Cerebellar cortex (tissue), 1 donor: ENCODE results near the gene FAM78A.

ENCODE experiments used
- DNase-seq: peaks from one replicate; pipeline ENCODE4 v3.0.0-alpha.2; 2015; ENCODE audit warnings: low spot score

The FAM78A gene, protein sequence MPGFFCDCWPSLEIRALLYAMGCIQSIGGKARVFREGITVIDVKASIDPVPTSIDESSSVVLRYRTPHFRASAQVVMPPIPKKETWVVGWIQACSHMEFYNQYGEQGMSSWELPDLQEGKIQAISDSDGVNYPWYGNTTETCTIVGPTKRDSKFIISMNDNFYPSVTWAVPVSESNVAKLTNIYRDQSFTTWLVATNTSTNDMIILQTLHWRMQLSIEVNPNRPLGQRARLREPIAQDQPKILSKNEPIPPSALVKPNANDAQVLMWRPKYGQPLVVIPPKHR

DNA sequence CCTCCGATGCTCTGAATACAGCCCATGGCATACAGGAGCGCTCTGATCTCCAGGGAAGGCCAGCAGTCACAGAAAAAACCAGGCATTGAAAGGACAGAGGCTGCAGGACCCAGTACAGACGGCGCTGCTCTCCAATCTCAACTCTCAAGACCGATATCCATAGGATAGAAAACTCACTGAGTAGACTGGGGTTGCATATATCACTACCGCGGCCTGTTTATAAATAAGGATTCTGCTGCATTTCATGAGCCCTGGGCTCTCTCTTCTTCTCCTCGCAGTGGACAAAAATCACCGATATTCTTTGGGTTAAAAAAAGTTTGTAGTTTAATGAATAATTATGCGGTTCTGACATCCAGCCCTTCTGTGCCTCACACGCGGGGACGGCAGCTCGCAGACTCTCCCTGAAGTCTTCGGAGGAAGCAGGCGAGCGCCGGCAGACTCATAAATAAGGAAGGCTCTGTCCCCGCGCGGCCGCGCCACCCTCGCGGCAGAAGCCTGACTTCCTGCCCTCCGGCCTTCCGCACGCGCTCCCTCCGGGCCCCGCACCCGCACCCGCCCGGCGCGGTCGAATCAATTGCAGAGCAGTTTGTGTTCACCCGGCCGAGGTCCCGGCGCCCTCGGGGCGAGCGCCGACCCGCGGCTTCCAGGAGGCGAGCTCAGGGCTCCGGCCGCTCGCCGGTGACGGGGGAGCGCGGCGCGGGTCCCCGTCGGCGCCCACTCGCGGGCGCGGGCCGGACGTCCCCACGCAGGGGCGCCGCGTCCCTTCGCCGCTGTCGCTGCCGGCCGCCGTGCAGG, at the start of gene FAM78A:
TSS of gene FAM78A (minus strand) at position 417 of the 795 bp plus-strand sequence. CDS start at position 86, 331 bp downstream.
- DNase-seq = no peak

DNA sequence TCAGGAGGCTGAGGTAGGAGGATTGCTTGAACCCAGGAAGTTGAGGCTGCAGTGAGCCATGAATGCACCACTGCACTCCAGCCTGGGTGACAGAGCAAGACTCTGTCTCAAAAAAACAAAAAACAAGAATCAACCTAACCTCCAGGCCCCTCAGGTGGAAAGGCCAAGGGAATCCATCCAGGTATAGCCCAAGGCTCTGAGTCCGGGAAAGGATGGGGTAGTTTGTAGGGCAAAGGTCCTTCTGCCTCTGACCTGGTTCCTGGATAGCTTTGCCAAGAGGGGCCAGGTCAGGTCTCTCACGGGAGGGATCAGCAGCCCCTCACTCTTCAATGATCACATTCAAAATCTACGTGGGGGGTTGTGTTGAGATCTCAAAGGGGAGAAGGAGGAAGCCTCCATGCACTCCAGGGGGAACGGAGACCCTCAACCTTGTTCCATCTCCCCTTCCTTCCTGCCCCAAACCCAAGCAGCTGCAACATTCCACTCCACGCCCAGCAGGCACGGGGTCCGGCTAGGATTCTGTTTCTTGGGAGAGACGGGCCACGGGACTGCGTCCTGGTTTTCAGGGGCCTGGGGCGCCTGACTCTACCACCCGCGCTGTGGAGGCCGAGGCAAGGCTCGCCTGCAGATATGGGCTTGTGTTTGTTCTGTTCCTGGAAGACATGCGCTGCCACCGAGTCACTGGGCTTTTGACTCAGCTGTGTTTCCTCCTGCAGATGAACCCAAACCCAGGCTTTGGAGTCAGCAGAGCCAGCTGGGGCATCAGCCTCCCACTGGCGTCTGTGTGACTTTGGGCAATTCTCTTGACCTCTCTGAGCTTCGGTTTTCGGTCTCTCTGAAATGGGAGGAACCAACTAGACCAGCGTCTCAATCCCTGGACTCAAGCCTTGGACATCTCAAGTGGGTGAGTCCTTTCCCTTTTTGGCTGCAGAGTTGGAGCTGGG, 48.7 kb upstream of the FAM78A start:
- DNase-seq = no peak

DNA sequence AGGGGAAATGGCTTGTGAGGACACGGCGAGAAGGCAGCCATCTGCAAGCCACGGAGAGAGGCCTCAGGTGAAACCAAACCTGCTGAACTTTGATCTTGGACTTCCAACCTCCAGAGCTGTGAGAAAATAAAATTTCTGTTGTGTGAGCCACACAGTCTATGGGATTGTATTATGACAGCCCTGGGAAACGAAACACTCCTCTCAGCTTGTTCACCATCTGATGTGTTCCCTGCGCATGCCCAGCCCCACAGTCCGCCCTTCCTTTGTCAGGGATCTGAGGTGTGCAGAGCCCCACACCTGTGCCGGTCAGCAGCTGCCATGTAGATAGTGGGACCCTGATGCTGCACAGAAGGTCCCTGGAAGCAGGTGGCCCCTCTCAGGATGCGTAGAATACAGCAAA, 47.3 kb upstream of the FAM78A start:
- no peak for DNase-seq

GRCh38 chr9:131320031-131320685, 43.8 kb upstream of the FAM78A start:
- DNase-seq = no peak

DNA sequence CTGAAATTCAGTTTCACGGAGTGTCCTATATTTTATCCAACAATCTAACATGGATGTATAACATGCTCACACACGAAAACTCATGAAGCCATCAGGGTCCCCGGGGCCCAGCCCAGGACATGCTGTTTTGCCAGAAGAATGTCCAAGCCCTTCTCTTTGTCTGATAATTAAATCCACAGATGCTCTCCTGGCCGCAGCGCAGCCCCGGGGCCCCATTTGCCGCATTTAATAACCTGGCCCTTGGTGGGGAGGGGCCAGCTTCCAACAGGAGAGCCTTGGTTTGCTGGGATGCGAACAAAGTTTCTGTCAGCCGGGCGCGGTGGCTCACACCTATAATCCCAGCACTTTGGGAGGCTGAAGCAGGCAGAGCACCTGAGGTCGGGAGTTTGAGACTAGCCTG, 43.2 kb upstream of the FAM78A start:
- DNase-seq = no peak

- peak; percentile 21 for DNase-seq
These were observed 42.1 kb upstream of the FAM78A start for GRCh38 chr9:131318231-131319085.

DNA sequence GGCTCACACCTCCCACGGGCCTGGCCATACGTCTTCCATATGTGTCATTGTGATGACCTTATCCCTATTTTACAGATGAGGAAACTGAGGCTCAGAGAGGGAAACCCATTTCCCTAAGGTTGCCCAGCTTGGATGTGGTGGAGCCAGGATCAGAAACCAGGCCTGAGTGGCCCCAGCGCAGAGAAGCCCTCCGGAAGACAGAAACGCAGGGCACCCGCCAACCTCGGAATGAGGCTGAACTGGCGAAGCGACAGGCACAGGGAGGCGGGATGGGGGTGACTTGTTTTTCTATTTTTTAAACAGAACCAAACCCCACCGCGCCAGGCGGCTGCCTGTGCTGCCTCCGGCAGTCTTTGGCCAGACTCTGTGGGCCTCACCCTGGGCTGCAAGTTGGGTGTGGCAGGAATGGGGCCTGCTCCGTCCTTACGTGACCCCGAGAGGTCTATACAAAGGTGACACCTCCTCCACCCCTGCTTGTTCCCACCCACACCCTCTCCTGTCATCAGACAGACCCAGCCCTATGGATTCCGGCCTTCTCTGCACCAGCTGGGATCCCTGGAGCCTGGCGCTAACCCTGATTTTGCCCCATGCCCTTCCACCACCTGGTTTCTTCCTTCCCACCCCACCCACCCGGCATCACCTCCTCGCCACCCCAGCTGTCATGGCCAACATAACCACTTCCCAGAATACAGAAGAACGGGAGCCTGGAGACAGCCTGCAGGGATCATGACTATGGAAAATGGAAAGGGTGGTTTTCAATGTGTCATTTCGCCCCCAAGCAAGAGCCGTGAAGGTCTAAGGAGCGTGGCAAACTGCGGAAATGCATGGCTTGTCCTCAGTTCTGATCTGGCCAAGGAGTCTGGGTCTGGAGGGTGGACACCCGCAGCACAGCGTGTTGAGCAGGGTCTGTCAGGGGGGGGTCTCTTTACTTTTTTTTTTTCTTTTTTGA, 36.8 kb upstream of the FAM78A start:
- no peak for DNase-seq

DNA sequence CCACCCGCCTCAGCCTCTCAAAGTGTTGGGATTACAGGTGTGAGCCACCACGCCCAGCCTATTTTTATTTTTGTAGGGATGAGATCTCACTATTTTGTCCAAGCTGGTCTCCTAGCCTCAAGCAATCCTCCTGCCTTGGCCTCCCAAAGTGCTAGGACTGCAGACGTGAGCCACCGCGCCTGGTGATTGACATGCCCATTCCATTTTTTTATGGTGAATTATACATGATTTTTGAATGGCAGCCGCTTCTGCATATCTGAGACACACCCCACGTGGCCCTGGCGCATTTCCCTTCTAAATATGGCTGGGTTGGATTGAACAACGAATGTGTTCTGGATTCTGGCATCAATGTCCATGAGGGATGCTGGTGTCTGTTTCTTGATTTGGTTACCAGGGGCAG, 35.9 kb upstream of the FAM78A start:
- no peak for DNase-seq

DNA sequence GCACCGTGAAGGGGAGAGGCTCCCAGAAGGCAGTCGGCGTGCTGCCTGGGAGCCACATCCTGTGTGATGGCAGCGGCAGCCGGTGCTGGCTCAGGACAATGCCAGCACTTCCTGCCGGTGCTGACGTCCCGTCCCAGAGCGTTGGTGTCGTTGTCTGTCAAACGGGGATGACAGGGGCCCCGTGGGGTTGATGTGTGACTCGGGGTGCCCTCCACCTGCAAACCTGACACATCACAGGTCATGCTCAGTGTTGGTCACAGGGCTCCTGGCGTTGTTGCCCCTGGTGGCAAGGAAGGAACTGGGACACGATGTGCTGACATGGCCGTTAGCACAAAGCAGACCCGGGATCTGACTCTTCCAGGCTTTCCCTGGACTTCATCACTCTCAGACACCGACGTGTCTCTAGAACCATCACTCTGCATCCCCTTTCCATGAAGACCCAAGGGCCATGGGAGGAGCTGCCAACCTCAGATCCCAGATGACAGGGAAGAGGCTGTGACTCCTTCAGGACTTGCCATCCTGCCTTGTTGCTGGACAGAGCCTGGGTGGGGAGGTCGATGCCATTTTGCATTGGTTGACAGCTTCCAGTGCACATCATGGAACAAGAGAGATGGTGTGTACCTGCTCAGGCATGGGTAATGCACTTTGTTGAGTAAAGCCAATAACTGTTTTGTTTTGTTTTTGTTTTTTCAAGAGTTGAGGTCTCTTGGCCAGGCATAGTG, 34.7 kb upstream of the FAM78A start:
- DNase-seq = peak; percentile 31

GRCh38 chr9:131309530-131310276, 33.4 kb upstream of the FAM78A start:
- DNase-seq = no peak

DNA sequence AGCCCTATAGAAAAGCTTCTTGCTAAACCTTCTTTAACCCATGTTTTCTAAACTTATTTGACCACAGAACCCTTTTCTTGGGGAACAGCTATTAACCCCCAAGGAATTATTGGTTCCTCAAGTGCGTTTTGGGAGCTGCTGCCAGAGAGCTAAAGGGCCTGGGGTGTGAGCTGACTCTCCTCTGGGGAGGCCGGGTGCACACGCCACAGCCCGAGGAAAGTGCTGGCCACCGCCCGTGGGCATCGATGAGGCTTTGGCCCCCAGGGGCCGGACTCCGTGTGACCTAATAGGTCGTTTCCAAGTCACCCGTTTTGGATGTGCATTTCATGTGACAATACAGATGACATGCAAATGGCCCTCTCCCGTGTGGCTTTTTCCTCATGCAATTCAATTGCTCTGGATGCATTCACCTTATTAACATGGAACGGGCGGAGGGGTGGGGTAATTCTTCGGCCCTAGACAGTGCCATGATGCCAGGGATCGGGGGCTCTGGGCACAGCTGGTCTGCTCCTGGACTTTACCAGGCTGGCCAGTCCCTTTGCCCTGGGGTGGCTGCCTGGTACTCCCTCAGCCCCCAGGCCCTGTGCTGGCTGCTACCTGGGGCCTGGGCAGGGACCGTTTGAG, 32.7 kb upstream of the FAM78A start:
- no peak for DNase-seq

GRCh38 chr9:131308452-131308851, 32.1 kb upstream of the FAM78A start:
- DNase-seq = no peak

GRCh38 chr9:131307974-131308373, 31.7 kb upstream of the FAM78A start:
- DNase-seq = no peak

- DNase-seq = no peak
These were observed 30.2 kb upstream of the FAM78A start for GRCh38 chr9:131306397-131307004.

GRCh38 chr9:131304676-131305355, 28.5 kb upstream of the FAM78A start:
- no peak for DNase-seq

- DNase-seq = no peak
These were observed 27.3 kb upstream of the FAM78A start for GRCh38 chr9:131303381-131304321.
